Measurements from ENCODE around the gene FAM167B. TPM values are rescaled to one million over a fixed set of nuclear protein-coding genes. Genes with fewer than 3 reads are reported as not detected.
"Not testable (repeated sequence)": the region's sequence is repeated elsewhere in the genome, so short reads cannot be mapped to it uniquely, and the experiment has no call there.

Gene FAM167B
- total RNA-seq, 3 donors from 2014 or later = 0.64 to 6.9 (median 1.2) TPM

GRCh38 chr1:32274646-32275340, 27.8 kb downstream of the FAM167B start:
- no peak overlapping the region for H3K27ac ChIP-seq
- no peak for DNase-seq (ENCODE audit: low spot score in 2 of 2)
- intact Hi-C loops (cut with DNase I; ENCODE audit: low total_unique reads) = no loop called here
- H3K4me3 ChIP-seq = no peak overlapping the region
- no peaks in the 10 kb centered on the region for H3K9me3 ChIP-seq
- TF ChIP-seq POLR2AphosphoS5 (IDR thresholded peaks at IDR 0.05) (no peak), CTCF (IDR thresholded peaks at IDR 0.05) (no peak), POLR2A (IDR thresholded peaks at IDR 0.05) (no peak)
- H3K27me3 ChIP-seq = peaks cover 0 to 7% of the 10 kb centered on the region in 2 donors
- H3K36me3 ChIP-seq = no peaks in the 10 kb centered on the region
- H3K4me1 ChIP-seq = no peaks in the 10 kb centered on the region

- no peaks in the 10 kb centered on the region for H3K4me1 ChIP-seq
- no peaks in the 10 kb centered on the region for H3K36me3 ChIP-seq
- peak in 1 of 2 donors; percentile 62 for DNase-seq (ENCODE audit: low spot score in 2 of 2)
- TF ChIP-seq POLR2A (IDR thresholded peaks at IDR 0.05) = no peak
- no peak for TF ChIP-seq POLR2AphosphoS5 (IDR thresholded peaks at IDR 0.05)
- TF ChIP-seq CTCF (IDR thresholded peaks at IDR 0.05) = no peak
- intact Hi-C loops (cut with DNase I; ENCODE audit: low total_unique reads) = no loop called here
- no peak overlapping the region for H3K27ac ChIP-seq
- peaks cover 0 to 7% of the 10 kb centered on the region in 2 donors for H3K27me3 ChIP-seq
- no peaks in the 10 kb centered on the region for H3K9me3 ChIP-seq
- H3K4me3 ChIP-seq = peak overlapping the region in 2 of 3 donors; percentile 9 to 52
Measured at GRCh38 chr1:32275424-32275823, 28.4 kb downstream of the FAM167B start.

GRCh38 chr1:32276032-32276782, 29.2 kb downstream of the FAM167B start:
- Histone ChIP-seq H3K27me3 (peaks cover 0 to 7% of the 10 kb centered on the region in 2 donors), H3K36me3 (no peaks in the 10 kb centered on the region), H3K4me3 (no peak overlapping the region), H3K4me1 (no peaks in the 10 kb centered on the region), H3K27ac (no peak overlapping the region), H3K9me3 (no peaks in the 10 kb centered on the region)
- intact Hi-C loops (cut with DNase I; ENCODE audit: low total_unique reads) = no loop called here
- TF ChIP-seq POLR2AphosphoS5 (IDR thresholded peaks at IDR 0.05) (no peak), POLR2A (IDR thresholded peaks at IDR 0.05) (no peak), CTCF (IDR thresholded peaks at IDR 0.05) (no peak)
- DNase-seq (ENCODE audit: low spot score in 2 of 2) = no peak

GRCh38 chr1:32284777-32285176, 37.8 kb downstream of the FAM167B start:
- H3K27me3 ChIP-seq; H3K36me3 ChIP-seq; H3K4me3 ChIP-seq; H3K4me1 ChIP-seq; DNase-seq (ENCODE audit: low spot score in 2 of 2); H3K27ac ChIP-seq; H3K9me3 ChIP-seq; intact Hi-C loops (cut with DNase I; ENCODE audit: low total_unique reads): not testable (repeated sequence)

GRCh38 chr1:32285658-32286057, 38.6 kb downstream of the FAM167B start:
- Histone ChIP-seq H3K4me3 (no peak overlapping the region), H3K27ac (no peak overlapping the region), H3K9me3 (no peaks in the 10 kb centered on the region), H3K4me1 (no peaks in the 10 kb centered on the region), H3K36me3 (no peaks in the 10 kb centered on the region), H3K27me3 (no peaks in the 10 kb centered on the region)
- intact Hi-C loops (cut with DNase I; ENCODE audit: low total_unique reads) = no loop called here
- no peak for DNase-seq (ENCODE audit: low spot score in 2 of 2)
- TF ChIP-seq POLR2A (IDR thresholded peaks at IDR 0.05) (no peak), CTCF (IDR thresholded peaks at IDR 0.05) (no peak), POLR2AphosphoS5 (IDR thresholded peaks at IDR 0.05) (no peak)

Measured in breast epithelium (tissue), 4 donors.